ENCODE data around the gene CCNF.

GRCh38 chr16:2467528-2468232, 38.4 kb downstream of the CCNF start:
- TF ChIP-seq POLR2AphosphoS5 (IDR thresholded peaks at IDR 0.05; ENCODE audit: low read depth, low read length) (no peak), REST (IDR thresholded peaks at IDR 0.05; ENCODE audit: insufficient read depth in 1 of 2, low read depth in 2 of 2, low read length in 2 of 2) (no peak), SIN3A (IDR thresholded peaks at IDR 0.05; ENCODE audit: borderline replicate concordance, insufficient read depth, low read length) (no peak), TAF1 (IDR thresholded peaks at IDR 0.05; ENCODE audit: borderline replicate concordance, insufficient read depth, low read length) (no peak)

Measured in PFSK-1 (cell line).